Smooth muscle cell (in vitro differentiated cells): ENCODE data around the gene PRKN. TPM values are rescaled to one million over a fixed set of nuclear protein-coding genes. Genes with fewer than 3 reads are reported as not detected.

Source experiments
- DNase-seq: peaks from one replicate; lab custom pipeline; 2025; ENCODE audit not compliant: unreplicated experiment; lab: John Stamatoyannopoulos, UW
- H2AFZ ChIP-seq: fragments of 200-600 bp; sonication (generic); 2 replicates; pipeline ENCODE4 v1.6.0; 2016; ENCODE audit warnings: antibody characterized with exemption, low read depth, mild to moderate bottlenecking
- H3F3A ChIP-seq: fragments of 200-600 bp; sonication (generic); 2 replicates; pipeline ENCODE4 v1.6.0; 2017; ENCODE audit warnings: antibody characterized with exemption, low read depth
- H3K27ac ChIP-seq: fragments of 200-600 bp; sonication (generic); 2 replicates; pipeline ENCODE4 v1.5.1; 2016; ENCODE audit warnings: low read depth, mild to moderate bottlenecking
- H3K27me3 ChIP-seq: fragments of 200-600 bp; sonication (generic); 2 replicates; pipeline ENCODE4 v1.6.1; 2016; ENCODE audit warnings: low read depth, mild to moderate bottlenecking
- H3K36me3 ChIP-seq: fragments of 200-600 bp; sonication (generic); 2 replicates; pipeline ENCODE4 v1.5.1; 2016; ENCODE audit warnings: low read depth
- H3K4me1 ChIP-seq: fragments of 200-600 bp; sonication (generic); 2 replicates; pipeline ENCODE4 v1.5.1; 2016; ENCODE audit warnings: low read depth
- H3K4me2 ChIP-seq: fragments of 200-600 bp; sonication (generic); 2 replicates; pipeline ENCODE4 v1.6.0; 2016; ENCODE audit warnings: mild to moderate bottlenecking
- H3K4me3 ChIP-seq: fragments of 200-600 bp; sonication (generic); 2 replicates; pipeline ENCODE4 v1.5.1; 2016; ENCODE audit warnings: mild to moderate bottlenecking
- H3K79me2 ChIP-seq: fragments of 200-600 bp; sonication (generic); 2 replicates; pipeline ENCODE4 v1.6.0; 2016; ENCODE audit warnings: low read depth, mild to moderate bottlenecking
- H3K9ac ChIP-seq: fragments of 200-600 bp; sonication (generic); 2 replicates; pipeline ENCODE4 v1.6.0; 2016; ENCODE audit warnings: low read depth
- H3K9me3 ChIP-seq: fragments of 200-600 bp; sonication (generic); replicated peaks from 2 replicates; pipeline ENCODE4 v1.5.1; 2016; ENCODE audit warnings: low read depth
- H4K20me1 ChIP-seq: fragments of 200-600 bp; sonication (generic); 2 replicates; pipeline ENCODE4 v1.6.0; 2016; ENCODE audit warnings: low read depth
- CTCF ChIP-seq: fragments of 200-600 bp; sonication (generic); IDR thresholded peaks from 2 replicates; pipeline ENCODE4 v1.5.1; 2017; ENCODE audit warnings: borderline replicate concordance, mild to moderate bottlenecking, antibody characterized with exemption; ENCODE audit not compliant: insufficient read depth, poor library complexity, severe bottlenecking
- WGBS: methylation state at CpG from one replicate; pipeline ENCODE4 v1.1.7; 2016; ENCODE audit warnings: low lambda C conversion rate; 5-methylcytosine and 5-hydroxymethylcytosine counted together
- polyA plus RNA-seq: library from polyadenylated mRNA; unstranded; fragments of >200 nt; fragmentation: Nextera tagmentation; extraction: Ambion mirVana; gene quantifications from 2 replicates; pipeline ENCODE4 v1.2.1, GENCODE V29; 2016
- total RNA-seq: library from RNA; depleted of rRNA; stranded (reverse); fragments of >200 nt; gene quantifications from 2 replicates; pipeline ENCODE4 v1.2.3, GENCODE V29; 2014

The PRKN gene
- total and polyA plus RNA-seq, 2 experiments from 2014 or later, result 0.81 to 5.1 TPM

GRCh38 chr6:162491637-162492036 is 235.9 kb downstream of the PRKN start:
- Histone ChIP-seq H4K20me1 (no peaks in the 10 kb centered on the region), H3K27ac (no peak overlapping the region), H3K4me2 (no peak overlapping the region), H3K27me3 (no peaks in the 10 kb centered on the region), H3K4me3 (no peak overlapping the region), H2AFZ (no peak overlapping the region), H3F3A (no peaks in the 10 kb centered on the region), H3K9me3 (no peaks in the 10 kb centered on the region), H3K36me3 (no peaks in the 10 kb centered on the region), H3K4me1 (no peaks in the 10 kb centered on the region), H3K9ac (no peak overlapping the region), H3K79me2 (no peaks in the 10 kb centered on the region)
- no peak for TF ChIP-seq CTCF
- 93% methylated on average over 9 of the region's 9 CpGs for WGBS
- no peak for DNase-seq

DNA sequence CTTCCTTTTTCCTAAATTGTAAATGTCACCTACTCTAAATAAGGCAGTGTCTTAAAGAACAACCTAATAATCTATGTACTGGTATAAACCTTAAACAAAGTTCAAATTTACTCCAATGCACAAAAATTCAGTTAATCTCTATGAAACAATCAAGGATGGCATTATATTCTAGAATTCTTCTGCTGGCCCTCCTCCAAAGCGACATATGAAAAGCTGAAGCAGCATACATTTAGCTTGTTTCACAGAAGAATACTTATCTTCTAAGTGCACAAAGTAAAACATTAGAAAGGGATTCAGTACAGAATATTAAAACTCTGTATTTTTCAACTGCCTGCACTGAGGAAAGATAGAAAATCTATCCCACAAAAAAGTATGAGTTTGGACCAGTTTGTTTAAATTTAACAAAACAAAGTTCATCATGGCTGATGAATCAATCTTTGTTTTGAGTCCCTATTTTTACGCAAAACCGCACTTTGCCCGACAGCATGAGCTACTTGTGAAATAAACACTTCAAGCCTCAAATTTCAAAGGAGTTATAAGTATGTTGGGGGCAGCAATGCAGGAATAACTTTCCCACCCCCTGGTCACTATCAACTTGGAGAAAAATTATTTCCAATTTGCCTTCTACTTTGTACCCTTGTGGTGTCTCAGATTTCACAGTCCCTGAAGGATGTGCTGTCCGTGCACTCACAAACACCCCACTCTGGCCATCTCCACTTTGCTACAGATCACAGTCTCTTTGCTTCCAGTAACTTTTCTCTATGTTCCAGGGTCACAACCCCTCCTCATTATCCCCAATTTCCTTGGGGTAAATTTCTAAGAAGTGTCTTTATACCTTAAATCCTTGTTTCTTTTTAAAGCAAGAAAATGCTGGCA is 238.2 kb downstream of the PRKN start:
- no peak for DNase-seq
- no peaks in the 10 kb centered on the region for H3K79me2 ChIP-seq
- no peak for TF ChIP-seq CTCF

GRCh38 chr6:162488444-162488843 is 239.1 kb downstream of the PRKN start:
- 92% methylated on average over 6 of the region's 6 CpGs for WGBS
- no peak for TF ChIP-seq CTCF

More for the DNA sequence above, 238.2 kb downstream of the PRKN start:
- H3K9me3 ChIP-seq, result no peaks in the 10 kb centered on the region
- H3K9ac ChIP-seq, result no peak overlapping the region
- no peaks in the 10 kb centered on the region for H3F3A ChIP-seq
- H3K4me1 ChIP-seq, result no peaks in the 10 kb centered on the region
- 88% methylated on average over 5 of the region's 5 CpGs for WGBS
- no peak overlapping the region for H3K4me2 ChIP-seq
- H3K27ac ChIP-seq, result no peak overlapping the region
- no peaks in the 10 kb centered on the region for H4K20me1 ChIP-seq
- H3K4me3 ChIP-seq, result no peak overlapping the region
- no peaks in the 10 kb centered on the region for H3K36me3 ChIP-seq
- no peaks in the 10 kb centered on the region for H3K27me3 ChIP-seq
- H2AFZ ChIP-seq, result no peak overlapping the region

More at GRCh38 chr6:162488444-162488843, 239.1 kb downstream of the PRKN start:
- Histone ChIP-seq H3K4me3 (no peak overlapping the region), H3K4me1 (no peaks in the 10 kb centered on the region), H4K20me1 (no peaks in the 10 kb centered on the region), H3K27me3 (no peaks in the 10 kb centered on the region), H3K9me3 (no peaks in the 10 kb centered on the region), H3K27ac (no peak overlapping the region), H3K9ac (no peak overlapping the region), H3K36me3 (no peaks in the 10 kb centered on the region), H3K4me2 (no peak overlapping the region), H3F3A (no peaks in the 10 kb centered on the region), H2AFZ (no peak overlapping the region), H3K79me2 (no peaks in the 10 kb centered on the region)
- no peak for DNase-seq
